GM23248 (cell line): ENCODE data around the gene ITGB6. TPM values are rescaled to one million over a fixed set of nuclear protein-coding genes. Genes with fewer than 3 reads are reported as not detected.

Experiments used
- DNase-seq: peaks from one replicate; pipeline ENCODE4 v3.0.0-alpha.2; 2015
- H2AFZ ChIP-seq: fragments of 200-600 bp; sonication (generic); 2 replicates; pipeline ENCODE4 v1.6.1; 2016; ENCODE audit warnings: antibody characterized with exemption
- H3F3A ChIP-seq: fragments of 200-600 bp; sonication (generic); 2 replicates; pipeline ENCODE4 v1.6.1; 2016; ENCODE audit warnings: mild to moderate bottlenecking, antibody characterized with exemption, mixed run types; ENCODE audit not compliant: insufficient read depth
- H3K27ac ChIP-seq: fragments of 200-600 bp; sonication (generic); 2 replicates; pipeline ENCODE4 v1.5.1; 2016; ENCODE audit warnings: mild to moderate bottlenecking
- H3K27me3 ChIP-seq: fragments of 200-600 bp; sonication (generic); replicated peaks from 2 replicates; pipeline ENCODE4 v1.6.1; 2016; ENCODE audit warnings: mild to moderate bottlenecking; ENCODE audit not compliant: insufficient read depth
- H3K36me3 ChIP-seq: fragments of 200-600 bp; sonication (generic); 2 replicates; pipeline ENCODE4 v1.6.1; 2016; ENCODE audit warnings: low read depth, mild to moderate bottlenecking
- H3K4me1 ChIP-seq: fragments of 200-600 bp; sonication (generic); 2 replicates; pipeline ENCODE4 v1.6.1; 2016; ENCODE audit warnings: mild to moderate bottlenecking; ENCODE audit not compliant: insufficient read depth
- H3K4me2 ChIP-seq: fragments of 200-600 bp; sonication (generic); one replicate; pipeline ENCODE4 v1.6.1; 2016; ENCODE audit warnings: mild to moderate bottlenecking; ENCODE audit not compliant: unreplicated experiment
- H3K4me3 ChIP-seq: fragments of 200-600 bp; sonication (generic); 2 replicates; pipeline ENCODE4 v1.5.1; 2016; ENCODE audit warnings: mild to moderate bottlenecking
- H3K79me2 ChIP-seq: fragments of 200-600 bp; sonication (generic); 2 replicates; pipeline ENCODE4 v1.6.1; 2016; ENCODE audit warnings: mild to moderate bottlenecking; ENCODE audit not compliant: insufficient read depth
- H3K9ac ChIP-seq: fragments of 200-600 bp; sonication (generic); 2 replicates; pipeline ENCODE4 v1.6.1; 2016; ENCODE audit warnings: mild to moderate bottlenecking
- H3K9me2 ChIP-seq: fragments of 200-600 bp; sonication (generic); 2 replicates; pipeline ENCODE4 v1.6.1; 2016; ENCODE audit warnings: mixed run types, mild to moderate bottlenecking, moderate library complexity; ENCODE audit not compliant: insufficient read depth
- H3K9me3 ChIP-seq: fragments of 200-600 bp; sonication (generic); one replicate; pipeline ENCODE4 v1.6.1; 2017; ENCODE audit warnings: low read depth
- H4K20me1 ChIP-seq: fragments of 200-600 bp; sonication (generic); 2 replicates; pipeline ENCODE4 v1.6.0; 2016; ENCODE audit not compliant: insufficient read depth
- EZH2 ChIP-seq: fragments of 200-600 bp; sonication (generic); IDR thresholded peaks from 2 replicates; pipeline ENCODE4 v1.6.1; 2018; ENCODE audit warnings: antibody characterized with exemption, mild to moderate bottlenecking; ENCODE audit not compliant: insufficient read depth, poor library complexity, severe bottlenecking
- EZH2phosphoT487 ChIP-seq: fragments of 200-600 bp; sonication (generic); IDR thresholded peaks from 2 replicates; pipeline ENCODE4 v1.6.1; 2018; ENCODE audit warnings: antibody characterized with exemption, moderate library complexity, mild to moderate bottlenecking, low read depth; ENCODE audit not compliant: insufficient read depth
- WGBS, 2 experiments: methylation state at CpG; one replicate each; pipeline ENCODE4 v1.1.6; 2015 to 2017; ENCODE audit warnings: low lambda C conversion rate in 2 of 2, low coverage in 1 of 2; ENCODE audit errors: missing lambda C conversion rate in 2 of 2; 5-methylcytosine and 5-hydroxymethylcytosine counted together
- in situ Hi-C: fragments of 300-500 bp; cut with MboI; formaldehyde crosslinking; loops from 2 replicates; pipeline ENCODE4 v1.15.0; 2020
- polyA plus RNA-seq: library from polyadenylated mRNA; unstranded; fragments of >200 nt; fragmentation: Nextera tagmentation; extraction: Ambion mirVana; gene quantifications from 2 replicates; pipeline ENCODE4 v1.2.1, GENCODE V29; 2016
- total RNA-seq: library from RNA; depleted of rRNA; stranded (reverse); fragments of >200 nt; shearing (Covaris generic); gene quantifications from 2 replicates; pipeline ENCODE4 v1.2.3, GENCODE V29; 2014

The ITGB6 gene
- total and polyA plus RNA-seq, 2 experiments from 2014 or later, result 0.05 TPM; not detected in 1

DNA sequence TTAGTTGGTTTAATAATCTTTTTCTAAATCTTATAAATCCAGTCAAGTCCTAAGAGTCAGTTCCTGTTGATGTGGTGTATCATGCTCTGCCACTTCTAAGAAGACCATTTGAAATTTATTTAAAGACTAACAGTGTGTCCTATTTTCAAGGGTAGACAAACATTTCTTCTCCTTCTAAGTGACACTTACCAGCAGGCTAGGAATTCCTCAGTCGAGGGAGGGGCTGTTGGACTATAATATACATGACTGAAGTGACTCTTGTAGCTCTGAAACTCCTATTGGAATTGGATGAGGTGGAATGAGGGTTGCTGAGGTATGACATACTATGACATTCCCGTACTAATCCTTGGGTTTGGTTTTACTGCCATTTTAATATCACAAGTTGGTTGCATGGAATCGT is 30.6 kb downstream of the ITGB6 start:
- no peaks in the 10 kb centered on the region for H3K36me3 ChIP-seq
- H3K27me3 ChIP-seq, result no peaks in the 10 kb centered on the region
- H3K27ac ChIP-seq, result no peak overlapping the region
- H3K79me2 ChIP-seq, result no peaks in the 10 kb centered on the region
- peaks cover 6% of the 10 kb centered on the region; the same call in 1 of the 2 replicates for H3K4me1 ChIP-seq
- WGBS, 2 experiments, result 80 to 86% methylated on average over 3 of the region's 3 CpGs
- no peaks in the 10 kb centered on the region for H4K20me1 ChIP-seq
- H3F3A ChIP-seq, result no peaks in the 10 kb centered on the region
- H3K9me2 ChIP-seq, result no peaks in the 10 kb centered on the region
- no peak for DNase-seq
- H3K4me3 ChIP-seq, result no peak overlapping the region
- H3K9me3 ChIP-seq, result no peaks in the 10 kb centered on the region
- H2AFZ ChIP-seq, result no peak overlapping the region
- H3K4me2 ChIP-seq, result no peak overlapping the region
- TF ChIP-seq EZH2phosphoT487 (no peak), EZH2 (no peak)
- H3K9ac ChIP-seq, result no peak overlapping the region
- in situ Hi-C loops, result no loop called here

GRCh38 chr2:160168878-160169277 is 31.2 kb downstream of the ITGB6 start:
- no peak overlapping the region for H3K4me2 ChIP-seq
- TF ChIP-seq EZH2phosphoT487, result no peak
- no peak for TF ChIP-seq EZH2
- H3K9me2 ChIP-seq, result no peaks in the 10 kb centered on the region
- DNase-seq, result no peak
- WGBS, 2 experiments, result 94 to 99% methylated on average over 3 of the region's 3 CpGs
- H3K4me3 ChIP-seq, result no peak overlapping the region
- no peak overlapping the region for H2AFZ ChIP-seq
- H3F3A ChIP-seq, result no peaks in the 10 kb centered on the region
- no peaks in the 10 kb centered on the region for H3K36me3 ChIP-seq
- H4K20me1 ChIP-seq, result no peaks in the 10 kb centered on the region
- H3K4me1 ChIP-seq, result peaks cover 6% of the 10 kb centered on the region; the same call in 1 of the 2 replicates
- no peak overlapping the region for H3K9ac ChIP-seq
- H3K79me2 ChIP-seq, result no peaks in the 10 kb centered on the region
- in situ Hi-C loops, result no loop called here
- no peaks in the 10 kb centered on the region for H3K9me3 ChIP-seq
- no peaks in the 10 kb centered on the region for H3K27me3 ChIP-seq
- H3K27ac ChIP-seq, result no peak overlapping the region

DNA sequence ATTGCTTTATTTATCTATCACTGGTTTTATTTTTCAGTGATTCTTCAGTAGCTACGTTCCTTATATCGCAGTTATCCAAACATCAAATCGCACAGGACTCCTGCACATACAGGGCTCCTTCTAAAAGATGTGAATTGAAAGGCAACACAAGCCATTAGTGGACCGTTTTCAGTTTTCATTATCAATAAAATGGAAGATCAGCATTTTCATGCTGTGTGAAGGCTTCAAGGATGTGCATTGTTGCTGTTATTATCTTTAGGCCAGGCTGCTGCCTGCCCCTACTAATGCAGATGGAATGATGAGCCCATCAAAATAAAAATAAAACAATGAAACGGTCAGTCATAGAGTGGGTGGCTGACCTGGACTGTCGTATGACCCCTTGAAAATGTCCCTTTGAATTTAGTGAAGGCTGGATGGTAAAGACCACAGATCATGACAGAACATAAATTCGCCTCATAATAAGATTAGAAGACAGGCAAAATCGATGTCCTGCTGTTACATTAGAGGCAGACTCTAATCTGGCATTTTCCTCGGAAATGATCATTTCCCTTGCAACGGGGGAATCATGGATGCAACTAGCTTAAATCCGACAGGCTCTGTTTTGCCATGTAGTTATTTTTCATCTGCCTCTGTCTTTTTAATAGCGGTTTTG is 32.9 kb downstream of the ITGB6 start:
- H2AFZ ChIP-seq, result peak overlapping the region; percentile 46
- 51% methylated on average over 12 of the region's 12 CpGs for WGBS, 2 experiments
- no peaks in the 10 kb centered on the region for H3K9me3 ChIP-seq
- no peaks in the 10 kb centered on the region for H3K36me3 ChIP-seq
- peak; percentile 20 for DNase-seq
- H3K4me1 ChIP-seq, result peaks cover 6% of the 10 kb centered on the region; the same call in 1 of the 2 replicates
- no peak overlapping the region for H3K4me3 ChIP-seq
- no peaks in the 10 kb centered on the region for H3K79me2 ChIP-seq
- in situ Hi-C loops, result no loop called here
- no peak for TF ChIP-seq EZH2phosphoT487
- no peak for TF ChIP-seq EZH2
- no peaks in the 10 kb centered on the region for H4K20me1 ChIP-seq
- H3F3A ChIP-seq, result no peaks in the 10 kb centered on the region
- no peak overlapping the region for H3K9ac ChIP-seq
- H3K27ac ChIP-seq, result no peak overlapping the region
- H3K9me2 ChIP-seq, result no peaks in the 10 kb centered on the region
- H3K4me2 ChIP-seq, result peak overlapping the region; percentile 24
- H3K27me3 ChIP-seq, result no peaks in the 10 kb centered on the region

- DNase-seq, result no peak
- Histone ChIP-seq H3K9me3 (no peaks in the 10 kb centered on the region), H3K27ac (no peak overlapping the region), H3K9me2 (no peaks in the 10 kb centered on the region), H3K4me2 (no peak overlapping the region), H2AFZ (no peak overlapping the region), H3F3A (no peaks in the 10 kb centered on the region), H3K27me3 (no peaks in the 10 kb centered on the region), H3K9ac (no peak overlapping the region), H3K4me3 (no peak overlapping the region), H3K79me2 (no peaks in the 10 kb centered on the region), H3K4me1 (peaks cover 6% of the 10 kb centered on the region; the same call in 1 of the 2 replicates), H4K20me1 (no peaks in the 10 kb centered on the region), H3K36me3 (no peaks in the 10 kb centered on the region)
- in situ Hi-C loops, result no loop called here
- WGBS, 2 experiments, result 100% methylated on average over 1 of the region's 1 CpG
- TF ChIP-seq EZH2phosphoT487, result no peak
- TF ChIP-seq EZH2, result no peak
These were observed 34.1 kb downstream of the ITGB6 start for GRCh38 chr2:160165996-160166395.
